NOMO-1 treated with dmso at 0.1 percent for 144 hours (cell line): ENCODE measurements around the gene SNX13.
A peak's percentile ranks its signal among the peaks of the same experiment; 100 is the strongest.

Experiments used
- DNase-seq: peaks from one replicate; lab custom pipeline; 2025; ENCODE audit not compliant: unreplicated experiment; lab: John Stamatoyannopoulos, UW

SNX13 gene

DNA sequence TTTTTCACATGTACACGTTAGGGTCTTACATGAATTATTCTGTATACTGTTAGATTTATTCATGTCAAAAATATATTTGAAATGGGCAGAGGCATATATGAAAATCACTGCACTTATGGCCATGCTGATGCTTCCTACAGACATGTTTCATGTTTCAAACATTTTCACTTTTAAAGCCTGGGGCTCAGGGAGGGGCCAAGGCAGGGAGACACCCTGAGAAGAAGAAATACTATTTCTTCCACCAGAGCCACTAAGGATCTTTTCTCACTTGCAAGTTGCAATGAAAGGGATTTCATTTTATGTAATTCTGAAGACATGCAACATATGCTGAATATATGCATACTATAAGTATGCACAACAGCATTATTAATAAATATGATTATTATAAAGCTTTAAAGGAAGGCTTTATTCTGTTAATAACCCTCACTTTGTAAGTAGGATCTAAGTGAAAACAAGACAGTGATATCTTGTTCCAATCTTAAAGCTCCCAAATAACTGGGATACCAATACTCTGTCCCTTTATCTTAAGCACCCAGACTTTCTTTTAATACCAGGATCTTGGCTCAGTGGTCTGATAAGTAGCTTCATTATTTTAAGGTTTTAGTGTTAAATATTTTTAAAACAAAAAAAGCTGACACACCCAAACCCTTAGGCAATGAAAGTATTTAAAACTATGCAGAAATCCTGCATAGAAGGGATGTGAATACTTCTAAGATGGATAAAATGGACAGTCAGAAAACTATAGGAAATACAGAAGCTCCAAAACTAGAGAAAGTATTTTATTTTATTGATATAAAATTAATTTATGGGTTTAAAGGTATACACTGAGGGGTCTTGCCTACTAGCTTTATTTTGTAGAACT is 148.0 kb downstream of the SNX13 start:
- no peak for DNase-seq

DNA sequence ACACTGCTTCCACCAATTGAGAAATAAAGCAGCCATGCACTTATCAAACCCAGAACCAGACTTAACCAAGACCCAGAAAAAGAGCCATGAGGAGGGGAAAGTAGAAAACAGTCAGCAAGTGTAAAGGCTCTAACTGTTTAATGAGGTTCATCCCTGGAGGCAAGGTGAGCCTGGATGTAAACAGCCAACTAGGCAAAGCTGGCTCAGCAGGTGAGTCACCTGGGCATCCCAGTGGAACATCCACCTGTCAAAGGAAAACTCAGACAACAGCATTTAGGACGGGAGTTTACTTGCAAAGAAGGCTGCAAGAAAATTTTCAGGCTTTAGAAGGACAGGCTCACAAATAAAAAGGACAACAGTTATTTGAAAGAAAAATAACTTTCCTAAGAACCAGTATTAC is 153.0 kb downstream of the SNX13 start:
- DNase-seq, result no peak

DNA sequence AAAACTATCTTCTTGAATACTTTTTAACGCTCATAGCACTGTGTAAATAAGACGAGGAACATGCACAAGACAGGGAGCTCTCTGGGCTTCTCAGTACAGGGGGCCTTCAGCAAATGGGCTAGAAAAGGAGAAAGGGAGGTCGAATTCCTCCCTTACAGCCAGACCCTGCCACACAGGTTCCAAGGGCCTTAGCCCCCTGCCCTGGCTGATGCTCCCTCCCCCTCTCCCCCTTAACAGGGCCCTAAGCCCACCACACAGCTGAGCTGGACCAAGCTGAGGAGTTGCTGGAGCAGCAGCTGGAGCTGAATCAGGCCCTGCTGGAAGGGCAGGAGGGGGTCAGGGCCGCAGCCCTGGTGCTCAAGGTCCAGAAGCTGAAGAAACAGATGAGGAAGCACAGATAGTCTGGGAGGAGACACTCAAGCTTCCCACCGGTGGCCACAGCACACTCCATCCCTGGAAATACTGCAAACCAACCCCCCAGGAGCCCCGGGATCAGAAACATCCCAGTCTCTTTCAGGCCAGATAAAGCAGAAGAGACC is 153.9 kb downstream of the SNX13 start:
- no peak for DNase-seq

DNA sequence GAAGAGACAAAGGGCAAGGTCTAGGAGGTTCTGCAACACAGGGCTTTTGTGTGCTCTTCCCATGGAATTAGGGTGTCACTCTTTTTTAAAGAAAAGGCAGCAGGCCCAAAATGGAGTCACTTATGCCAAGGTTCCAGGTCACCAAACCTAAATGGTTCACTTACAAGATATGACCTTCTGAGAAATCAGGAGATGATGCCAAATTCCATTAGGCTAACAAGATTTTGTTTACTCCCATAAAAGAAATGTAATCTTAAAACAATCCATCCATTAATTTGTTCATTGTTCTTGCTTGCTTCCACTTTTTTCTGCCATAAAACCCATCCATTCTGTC is 158.1 kb downstream of the SNX13 start:
- no peak for DNase-seq

DNA sequence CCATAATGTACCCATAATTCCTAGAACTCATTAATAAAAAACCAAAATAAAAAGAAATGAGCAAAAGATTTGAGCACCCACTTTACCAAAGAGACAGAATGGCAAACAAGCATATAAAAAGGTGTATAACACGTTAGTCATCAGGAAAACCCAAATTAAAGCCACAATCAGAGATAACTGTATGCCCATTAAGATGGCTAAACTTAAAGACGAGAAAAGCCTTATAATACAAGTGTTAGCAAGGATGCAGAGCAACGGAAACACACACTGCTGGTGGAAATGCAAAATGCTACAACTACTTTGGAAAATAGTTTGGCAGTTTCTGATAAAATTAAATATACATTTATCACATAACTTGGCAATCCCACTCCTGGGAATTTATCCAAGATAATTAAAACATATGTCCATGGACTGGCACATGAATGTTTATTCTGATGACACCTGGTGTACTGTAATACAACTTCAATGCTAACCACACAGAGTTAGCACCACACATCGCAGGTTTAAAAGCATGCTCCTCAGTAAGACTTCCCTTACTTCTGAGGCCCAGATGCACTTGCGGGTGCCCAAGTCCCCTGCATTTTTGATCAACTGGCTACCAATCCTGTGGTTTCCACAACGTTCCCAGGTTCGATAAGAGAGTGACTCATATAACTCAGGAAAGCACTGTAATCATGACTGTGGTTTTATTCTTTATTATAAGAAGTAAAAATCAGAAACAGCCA is 158.6 kb downstream of the SNX13 start:
- no peak for DNase-seq

DNA sequence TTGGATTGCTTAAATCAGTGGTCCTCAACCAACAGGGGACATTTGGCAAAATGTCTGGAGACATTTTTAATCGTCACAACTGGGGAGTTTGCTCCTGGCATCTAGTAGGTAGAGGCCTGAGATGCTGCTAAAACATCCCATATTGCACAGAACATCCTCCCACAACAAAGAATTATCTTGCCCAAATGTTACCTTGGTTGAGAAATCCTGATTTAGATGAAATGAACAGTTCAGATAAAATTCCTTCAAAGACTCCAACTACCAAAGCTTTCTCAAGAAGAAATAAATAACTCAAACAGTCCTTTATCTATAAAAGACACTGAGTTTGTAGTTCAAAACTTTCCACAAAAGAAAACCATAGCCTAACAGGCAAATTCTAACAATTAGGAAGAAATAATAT is 160.9 kb downstream of the SNX13 start:
- DNase-seq, result no peak

DNA sequence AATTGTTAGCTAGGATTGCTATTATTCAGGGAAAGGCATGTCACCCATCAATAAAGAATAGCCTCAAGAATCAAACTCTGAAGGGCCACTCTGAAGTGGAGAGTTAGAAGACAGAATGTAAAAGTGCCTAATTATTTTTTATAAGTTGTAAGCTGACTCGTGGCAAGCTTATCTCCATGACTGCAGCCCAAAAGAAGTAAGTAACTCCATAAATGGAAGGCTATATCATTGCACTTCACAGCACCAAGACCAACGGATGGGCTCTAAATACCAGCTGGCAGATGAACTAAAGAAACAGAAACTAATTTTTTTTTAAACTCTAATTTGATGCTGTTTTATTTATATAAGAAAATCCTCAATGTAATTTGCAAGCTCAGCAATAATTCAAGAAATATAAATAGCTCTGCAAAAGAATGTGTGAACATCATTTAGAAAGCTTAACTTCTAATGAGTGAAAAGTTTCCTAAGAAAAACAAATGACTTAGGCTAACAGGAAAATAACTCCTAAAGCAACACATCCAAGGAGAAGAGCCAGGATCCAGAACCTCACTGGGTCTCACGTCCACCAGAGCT is 165.5 kb downstream of the SNX13 start:
- DNase-seq, result no peak

DNA sequence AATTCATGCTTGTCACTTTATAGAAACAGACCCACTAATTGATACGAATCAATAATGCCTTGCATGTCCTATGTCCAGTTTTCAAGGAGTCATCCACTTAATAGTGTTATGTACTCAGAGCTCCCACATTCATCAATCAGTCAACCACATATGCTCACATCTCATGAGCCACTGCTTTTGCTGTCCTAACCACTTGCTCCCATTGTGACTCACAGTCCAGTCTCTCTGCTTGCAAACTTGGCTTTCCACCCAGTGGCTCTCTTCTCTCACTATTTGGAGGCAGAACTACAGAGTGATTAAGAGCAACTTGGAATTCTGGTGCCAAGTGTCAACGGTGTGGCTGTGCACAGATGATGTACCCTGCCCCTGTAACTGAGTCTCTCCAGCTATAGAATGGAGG is 166.0 kb downstream of the SNX13 start:
- no peak for DNase-seq

DNA sequence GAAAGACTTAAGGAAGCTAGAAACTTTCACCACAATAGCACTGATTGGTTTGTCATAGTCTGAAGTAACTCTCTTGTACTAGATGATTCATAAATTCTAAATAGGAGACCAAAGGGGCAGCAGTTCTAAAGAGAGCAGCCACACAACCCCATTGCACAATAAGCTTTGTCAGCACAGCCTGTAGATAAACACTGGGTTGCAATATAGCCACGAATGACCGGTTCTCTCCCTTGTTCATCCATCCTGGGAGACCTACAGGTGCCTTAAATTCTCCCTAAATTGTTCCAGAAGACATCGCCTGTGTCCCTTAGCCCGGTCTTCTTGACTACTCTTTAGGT is 167.0 kb downstream of the SNX13 start:
- peak; percentile 88 for DNase-seq

DNA sequence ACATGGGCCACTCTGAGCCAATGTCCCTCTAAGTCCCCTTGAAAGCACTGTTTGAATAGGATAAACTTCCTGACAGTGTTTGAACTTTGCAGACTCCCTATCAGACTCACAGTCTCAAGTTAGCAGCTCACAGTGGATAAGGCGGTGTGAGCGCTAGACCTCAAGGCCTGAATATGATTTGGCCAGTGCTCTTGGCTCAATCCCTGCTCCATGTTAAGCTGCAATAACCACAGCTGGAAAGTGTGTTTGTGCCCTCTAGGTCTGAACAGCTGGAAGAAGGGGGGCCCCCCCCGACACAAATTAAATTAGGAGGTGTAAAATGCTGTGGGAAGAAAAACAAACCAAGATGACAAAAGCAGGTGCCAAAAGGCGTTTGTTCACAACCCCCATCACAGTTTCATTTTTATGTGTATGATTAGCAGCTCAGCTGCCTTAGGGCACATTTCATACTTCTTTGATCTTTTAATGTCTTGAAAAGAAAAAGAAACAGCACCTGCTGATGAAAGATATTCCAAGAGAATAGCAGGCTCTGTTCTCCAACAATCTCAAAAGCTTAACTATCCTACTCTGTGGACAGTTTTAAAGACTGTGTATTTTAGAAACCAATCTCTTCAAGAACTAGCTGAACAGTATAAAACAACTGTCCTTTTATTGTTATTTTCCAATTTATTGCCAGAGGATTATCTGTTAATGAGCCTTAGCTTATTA is 167.6 kb downstream of the SNX13 start:
- DNase-seq, result no peak

DNA sequence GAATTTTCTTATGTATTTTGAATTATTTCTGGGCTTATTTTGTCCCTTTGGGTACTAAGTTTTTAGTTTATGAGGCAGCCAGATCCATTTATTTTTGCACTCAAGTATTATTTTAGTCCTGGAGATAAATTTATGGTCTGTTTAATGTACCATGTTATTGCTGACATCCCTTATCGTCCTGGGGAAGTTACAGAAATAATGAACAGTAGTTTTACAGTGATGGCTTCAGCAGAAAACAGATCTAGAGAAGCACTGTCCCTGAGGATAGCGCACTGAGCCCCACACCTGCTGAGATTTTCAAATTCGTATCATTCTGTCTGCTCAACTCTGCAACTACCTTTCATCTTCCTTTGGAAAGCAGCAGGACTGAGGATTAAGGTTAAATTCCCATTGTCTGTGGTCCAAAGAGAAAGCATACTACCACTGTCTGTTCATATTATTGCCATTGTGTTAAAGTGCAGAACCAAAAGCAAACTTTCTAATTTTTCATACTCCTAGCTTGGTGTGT is 168.3 kb downstream of the SNX13 start:
- DNase-seq, result no peak

DNA sequence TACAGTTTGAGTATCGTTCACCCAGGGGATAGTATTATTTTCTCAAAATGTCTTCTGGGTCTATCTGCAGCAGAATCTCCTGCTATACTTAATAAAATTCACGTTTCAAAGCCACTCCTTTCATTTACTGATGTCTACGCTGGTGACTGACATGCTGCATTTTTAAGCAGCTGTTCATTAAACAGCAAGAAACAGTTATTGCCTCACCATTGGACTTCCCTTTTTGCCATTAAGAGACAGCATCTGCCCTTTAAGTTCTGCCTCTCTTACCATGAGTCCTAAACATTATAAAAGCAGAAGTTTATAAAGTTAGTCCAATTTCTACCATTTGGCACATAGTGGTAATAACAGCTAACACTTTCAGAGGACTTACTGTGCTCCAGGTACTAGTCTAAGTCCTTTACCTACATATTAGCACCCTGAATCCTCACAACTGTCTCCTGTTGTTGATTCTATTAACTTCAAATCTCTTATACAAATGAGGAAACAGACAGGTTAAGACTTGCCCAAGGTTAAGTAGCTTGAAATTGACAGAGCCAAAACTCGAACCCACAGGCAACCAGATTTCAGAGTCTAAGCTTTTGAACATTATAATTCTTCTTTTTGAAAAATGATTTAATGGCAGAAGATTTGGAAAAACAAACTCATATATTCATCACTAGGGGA is 169.5 kb downstream of the SNX13 start:
- DNase-seq, result peak; percentile 90

DNA sequence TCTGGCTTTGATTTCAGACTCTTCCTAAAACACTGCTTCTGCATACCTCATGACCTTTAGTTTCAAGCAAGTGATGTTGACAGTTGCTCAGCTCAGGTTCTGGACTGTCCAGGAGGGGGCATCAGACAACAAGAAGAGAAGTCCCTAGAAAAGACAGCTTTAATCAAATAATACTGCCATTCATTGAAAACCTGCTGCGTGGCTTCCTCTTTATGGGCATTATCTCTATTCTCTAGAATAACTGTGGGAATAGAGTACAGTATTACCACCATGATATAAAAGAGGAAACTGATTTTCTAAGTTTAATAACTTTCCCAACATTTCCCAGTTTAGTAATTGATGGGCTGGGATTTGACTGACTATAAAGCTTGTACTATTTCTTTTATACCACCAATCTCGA is 170.4 kb downstream of the SNX13 start:
- peak; percentile 75 for DNase-seq

DNA sequence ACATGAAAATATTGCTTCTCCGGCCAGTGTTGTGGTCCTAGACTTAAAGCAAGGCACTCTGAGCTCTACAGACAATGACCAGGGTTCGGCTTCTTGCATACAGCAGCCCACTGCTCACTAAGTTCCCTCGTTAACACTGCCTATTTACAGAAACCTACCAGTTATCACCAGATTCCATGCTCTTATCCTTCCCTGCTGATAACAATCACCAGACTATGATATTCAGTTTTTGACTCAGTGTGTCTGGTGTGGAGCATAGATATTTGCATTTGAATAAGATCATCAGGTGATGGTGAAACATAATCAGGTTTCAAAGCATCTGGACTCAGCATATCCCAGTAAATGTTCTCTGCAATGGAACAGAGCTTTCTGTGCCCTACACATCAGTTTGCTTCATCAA is 182.3 kb downstream of the SNX13 start:
- no peak for DNase-seq

DNA sequence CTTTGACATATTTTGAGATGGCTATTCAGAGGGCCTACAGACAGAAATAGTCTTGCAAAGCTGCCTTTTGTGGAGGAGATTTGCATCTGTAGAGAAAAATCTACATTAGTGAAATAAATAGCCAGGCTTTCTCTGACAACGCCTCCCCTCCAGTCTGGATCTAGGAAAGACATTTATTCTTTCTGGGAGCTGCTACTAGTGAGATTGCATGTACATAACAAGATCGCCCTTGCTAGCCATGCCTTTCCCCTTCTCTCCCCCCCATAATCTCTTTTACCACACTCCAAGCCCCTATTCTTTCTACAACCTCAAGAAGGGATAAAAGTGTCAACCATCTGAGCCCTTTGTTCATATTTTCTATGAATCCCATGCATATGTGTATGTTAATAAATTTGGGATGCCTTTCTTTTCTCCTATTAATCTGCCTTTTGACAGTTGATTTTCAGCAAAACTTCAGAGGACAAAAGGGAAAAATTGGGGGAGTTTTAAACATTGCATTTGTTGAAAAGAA is 194.2 kb downstream of the SNX13 start:
- DNase-seq, result no peak

DNA sequence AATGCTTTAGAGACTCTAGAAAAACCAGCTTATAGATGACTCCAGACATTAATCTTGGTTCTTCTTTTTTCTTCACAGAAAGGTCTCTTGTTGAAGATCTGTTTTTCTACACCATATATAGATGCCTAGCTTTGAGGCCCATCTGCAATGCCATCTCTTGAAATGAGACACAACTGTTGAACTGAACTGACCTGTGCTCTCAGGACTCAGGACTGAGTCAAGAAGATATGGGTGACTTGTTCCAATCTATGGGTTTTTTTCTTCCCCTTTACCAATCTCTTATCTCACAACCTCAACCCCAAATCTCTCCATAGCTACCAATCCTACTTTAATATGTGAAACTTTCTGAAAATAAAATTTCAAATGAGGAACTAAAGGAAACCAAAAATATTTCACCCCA is 194.7 kb downstream of the SNX13 start:
- DNase-seq, result no peak

DNA sequence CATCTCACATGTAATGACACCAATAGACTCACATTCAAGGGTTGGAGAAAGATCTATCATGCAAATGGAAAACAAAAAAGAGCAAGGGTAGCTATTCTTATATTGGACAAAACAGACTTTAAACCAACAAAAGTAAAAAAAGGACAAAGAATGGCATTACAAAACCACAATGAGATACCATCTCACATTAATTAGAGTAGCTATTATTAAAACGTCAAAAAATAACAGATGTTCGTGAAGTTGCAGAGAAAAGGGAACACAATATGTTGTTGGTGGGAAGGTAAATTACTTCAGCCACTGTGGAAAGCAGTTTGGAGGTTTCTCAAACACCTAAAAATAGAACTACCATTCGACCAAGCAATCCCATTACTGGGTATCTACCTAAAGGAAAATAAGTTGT is 197.0 kb downstream of the SNX13 start:
- no peak for DNase-seq

DNA sequence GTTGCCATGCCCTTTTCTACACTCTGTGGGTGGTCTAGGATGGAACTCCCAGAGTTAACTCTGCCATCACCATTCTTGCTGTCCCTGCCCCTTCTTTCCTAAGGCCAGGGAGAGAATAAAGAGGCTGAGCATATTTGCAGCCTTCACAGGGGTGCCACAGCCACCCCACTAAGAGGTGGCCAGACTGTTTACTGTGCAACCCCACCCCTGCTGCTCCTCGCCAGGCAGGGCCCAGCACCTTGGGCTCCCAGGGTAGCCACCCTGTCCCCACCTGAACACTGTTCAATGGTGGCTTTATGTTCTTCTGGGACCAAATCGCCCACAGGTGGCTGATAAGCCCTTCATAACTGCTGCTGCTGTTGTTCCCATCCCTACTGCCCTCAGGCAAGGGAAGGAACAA is 198.9 kb downstream of the SNX13 start:
- no peak for DNase-seq
